ENCODE data around the gene MTCL3.

DNA sequence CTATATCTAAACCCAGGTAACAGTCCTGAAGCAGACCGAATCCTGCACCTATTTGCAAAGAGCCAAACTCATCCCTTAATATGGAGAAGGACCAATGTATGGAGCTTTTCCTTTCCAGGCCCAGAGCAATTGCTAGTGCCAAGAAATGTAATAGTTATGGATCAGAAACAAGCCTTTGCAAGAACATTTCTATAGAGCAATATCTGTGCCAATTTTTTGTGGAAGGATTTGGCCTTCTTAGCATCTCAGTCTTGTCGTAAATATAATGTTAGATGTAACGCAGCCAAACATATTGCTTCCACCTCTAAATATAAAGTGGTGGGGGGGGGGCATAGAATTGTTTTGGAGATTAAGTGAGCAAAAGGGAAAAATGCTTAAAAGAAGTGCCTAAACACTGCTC is 62.7 kb downstream of the MTCL3 start:
- TF ChIP-seq, protein P1, sequence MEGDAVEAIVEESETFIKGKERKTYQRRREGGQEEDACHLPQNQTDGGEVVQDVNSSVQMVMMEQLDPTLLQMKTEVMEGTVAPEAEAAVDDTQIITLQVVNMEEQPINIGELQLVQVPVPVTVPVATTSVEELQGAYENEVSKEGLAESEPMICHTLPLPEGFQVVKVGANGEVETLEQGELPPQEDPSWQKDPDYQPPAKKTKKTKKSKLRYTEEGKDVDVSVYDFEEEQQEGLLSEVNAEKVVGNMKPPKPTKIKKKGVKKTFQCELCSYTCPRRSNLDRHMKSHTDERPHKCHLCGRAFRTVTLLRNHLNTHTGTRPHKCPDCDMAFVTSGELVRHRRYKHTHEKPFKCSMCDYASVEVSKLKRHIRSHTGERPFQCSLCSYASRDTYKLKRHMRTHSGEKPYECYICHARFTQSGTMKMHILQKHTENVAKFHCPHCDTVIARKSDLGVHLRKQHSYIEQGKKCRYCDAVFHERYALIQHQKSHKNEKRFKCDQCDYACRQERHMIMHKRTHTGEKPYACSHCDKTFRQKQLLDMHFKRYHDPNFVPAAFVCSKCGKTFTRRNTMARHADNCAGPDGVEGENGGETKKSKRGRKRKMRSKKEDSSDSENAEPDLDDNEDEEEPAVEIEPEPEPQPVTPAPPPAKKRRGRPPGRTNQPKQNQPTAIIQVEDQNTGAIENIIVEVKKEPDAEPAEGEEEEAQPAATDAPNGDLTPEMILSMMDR (IDR thresholded peaks at IDR 0.05), result no peak
- TF ChIP-seq POLR2AphosphoS5 (IDR thresholded peaks at IDR 0.05), result no peak
